ENCODE measurements around the gene NXNL1. TPM values are rescaled to one million over a fixed set of nuclear protein-coding genes. Genes with fewer than 3 reads are reported as not detected.

NXNL1 gene
- total and polyA plus RNA-seq, 2 of the 13 experiments (the other 11 are each of a cell fraction or from before 2014, with no cell fraction given), result not detected

DNA sequence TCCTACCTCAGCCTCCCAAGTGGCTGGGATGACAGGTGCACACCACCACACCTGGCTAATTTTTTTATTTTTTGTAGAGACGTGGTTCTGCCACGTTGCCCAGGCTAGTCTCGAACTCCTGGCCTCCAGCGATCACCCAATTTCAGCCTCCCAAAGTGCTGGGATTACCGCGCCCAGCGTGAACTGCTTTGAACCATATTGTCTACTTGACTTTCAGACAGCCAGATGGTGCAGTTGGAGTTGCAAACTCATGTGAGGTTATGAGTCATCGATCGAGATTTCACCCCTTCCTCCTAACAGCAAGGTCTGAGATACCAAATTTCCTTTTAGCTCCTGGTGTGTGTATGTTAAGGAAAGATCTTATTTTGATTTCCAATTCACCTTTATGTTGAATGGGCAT, 12.3 kb upstream of the NXNL1 start:
- TF ChIP-seq FOSL2 (CRISPR knock-in tag; IDR thresholded peaks at IDR 0.05), result peak; percentile 64
- TF ChIP-seq, protein P1, sequence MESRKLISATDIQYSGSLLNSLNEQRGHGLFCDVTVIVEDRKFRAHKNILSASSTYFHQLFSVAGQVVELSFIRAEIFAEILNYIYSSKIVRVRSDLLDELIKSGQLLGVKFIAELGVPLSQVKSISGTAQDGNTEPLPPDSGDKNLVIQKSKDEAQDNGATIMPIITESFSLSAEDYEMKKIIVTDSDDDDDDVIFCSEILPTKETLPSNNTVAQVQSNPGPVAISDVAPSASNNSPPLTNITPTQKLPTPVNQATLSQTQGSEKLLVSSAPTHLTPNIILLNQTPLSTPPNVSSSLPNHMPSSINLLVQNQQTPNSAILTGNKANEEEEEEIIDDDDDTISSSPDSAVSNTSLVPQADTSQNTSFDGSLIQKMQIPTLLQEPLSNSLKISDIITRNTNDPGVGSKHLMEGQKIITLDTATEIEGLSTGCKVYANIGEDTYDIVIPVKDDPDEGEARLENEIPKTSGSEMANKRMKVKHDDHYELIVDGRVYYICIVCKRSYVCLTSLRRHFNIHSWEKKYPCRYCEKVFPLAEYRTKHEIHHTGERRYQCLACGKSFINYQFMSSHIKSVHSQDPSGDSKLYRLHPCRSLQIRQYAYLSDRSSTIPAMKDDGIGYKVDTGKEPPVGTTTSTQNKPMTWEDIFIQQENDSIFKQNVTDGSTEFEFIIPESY (CRISPR knock-in tag; IDR thresholded peaks at IDR 0.05), result peak; percentile 87
- TF ChIP-seq, protein P2, sequence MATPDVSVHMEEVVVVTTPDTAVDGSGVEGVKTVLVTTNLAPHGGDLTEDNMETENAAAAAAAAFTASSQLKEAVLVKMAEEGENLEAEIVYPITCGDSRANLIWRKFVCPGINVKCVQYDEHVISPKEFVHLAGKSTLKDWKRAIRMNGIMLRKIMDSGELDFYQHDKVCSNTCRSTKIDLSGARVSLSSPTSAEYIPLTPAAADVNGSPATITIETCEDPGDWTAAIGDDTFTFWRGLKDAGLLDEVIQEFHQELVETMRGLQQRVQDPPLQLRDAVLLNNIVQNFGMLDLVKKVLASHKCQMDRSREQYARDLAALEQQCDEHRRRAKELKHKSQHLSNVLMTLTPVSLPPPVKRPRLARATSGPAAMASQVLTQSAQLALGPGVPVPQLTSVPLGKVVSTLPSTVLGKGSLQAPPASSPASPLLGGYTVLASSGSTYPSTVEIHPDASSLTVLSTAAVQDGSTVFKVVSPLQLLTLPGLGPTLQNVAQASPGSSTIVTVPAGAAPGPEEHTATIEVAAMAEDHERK (CRISPR knock-in tag; IDR thresholded peaks at IDR 0.05; ENCODE audit: low read depth), result no peak
- peaks cover 0 to 2% of the 10 kb centered on the region in 2 experiments; a peak in 1 of 5 replicates for H3K36me3 ChIP-seq (replicated peaks in 1 of 2; ENCODE audit: control insufficient read depth in 1 of 2, insufficient read depth in 2 of 2, low read length in 2 of 2)
- no peak overlapping the region for H2AFZ ChIP-seq (ENCODE audit: low read length)
- no peak for FAIRE-seq
- peaks cover 9% of the 10 kb centered on the region for H3K79me2 ChIP-seq (ENCODE audit: insufficient read depth, low read length)
- TSS peak; percentile 40 for BruUV-seq (replicated peaks)
- no peak for DNase-seq (ENCODE audit: low spot score)
- no peak for ATAC-seq
- ChIA-PET POLR2A (no interaction called here), CTCF (ENCODE audit: low intra/inter-chr PET ratio, low total read pairs) (no interaction called here)
- in situ Hi-C loops (cut with HindIII; ENCODE audit: extremely low pct_ligation_motif_present, low pct_unique_long_range_greater_than_20kb) (no loop called here), intact Hi-C loops (cut with micrococcal nuclease; ENCODE audit: unreplicated experiment) (no loop called here)
- no peak overlapping the region for H3K9ac ChIP-seq (ENCODE audit: insufficient read depth, low read depth, low read length)
- H4K20me1 ChIP-seq (ENCODE audit: insufficient read depth, low read length), result no peaks in the 10 kb centered on the region
- H3K9me3 ChIP-seq (ENCODE audit: low read length), result no peaks in the 10 kb centered on the region
- peaks cover 56% of the 10 kb centered on the region for H3K4me1 ChIP-seq (ENCODE audit: insufficient read depth, low read length)
- no peak overlapping the region for H3K4me2 ChIP-seq (ENCODE audit: low read depth, low read length)
- H3K27ac ChIP-seq (ENCODE audit: extremely low read length, insufficient read depth, low read length), result no peak overlapping the region
- no peak overlapping the region for H3K4me3 ChIP-seq (replicated peaks in 1 of 3; ENCODE audit: insufficient read depth in 1 of 3, low read depth in 2 of 3, low read length in 3 of 3)
- 94% methylated on average over 9 of the region's 9 CpGs for WGBS (ENCODE audit: low lambda C conversion rate)
- H3K27me3 ChIP-seq (ENCODE audit: control insufficient read depth in 1 of 2, insufficient read depth in 2 of 2, low read length in 2 of 2), result peaks cover 0 to 4% of the 10 kb centered on the region in 2 experiments; a peak in 2 of 5 replicates

Measured in HepG2 (cell line).